Kidney epithelial cell (primary cell): ENCODE results near the gene METTL15. TPM values are rescaled to one million over a fixed set of nuclear protein-coding genes. Genes with fewer than 3 reads are reported as not detected.
"Not testable (repeated sequence)": the region's sequence is repeated elsewhere in the genome, so short reads cannot be mapped to it uniquely, and the experiment has no call there.

Experiments
- DNase-seq: peaks from one replicate; pipeline ENCODE4 v3.0.0-alpha.2; 2010; ENCODE audit warnings: low read depth
- H3K27me3 ChIP-seq: 2 replicates; pipeline ENCODE4 v1.6.0; 2011; ENCODE audit warnings: low read length; ENCODE audit not compliant: control insufficient read depth, insufficient read depth
- H3K36me3 ChIP-seq: 2 replicates; pipeline ENCODE4 v1.5.1; 2011; ENCODE audit warnings: low read length; ENCODE audit not compliant: control insufficient read depth, insufficient read depth
- H3K4me3 ChIP-seq: 2 replicates; pipeline ENCODE4 v1.5.1; 2011; ENCODE audit warnings: low read depth, mild to moderate bottlenecking, control low read depth, low read length
- total RNA-seq: library from RNA; depleted of rRNA; stranded (reverse); fragments of >200 nt; gene quantifications from 2 replicates; pipeline ENCODE4 v1.2.3, GENCODE V29; 2015
- TF ChIP-seq, protein P1 (sequence below): IDR thresholded peaks from 2 replicates; pipeline ENCODE4 v1.5.1; 2011; ENCODE audit warnings: mild to moderate bottlenecking, moderate library complexity, low read length, control low read depth, inconsistent platforms; ENCODE audit not compliant: insufficient read depth, poor library complexity, severe bottlenecking

METTL15 gene
- total RNA-seq, 1 donor from 2014 or later: 12.3 TPM

DNA sequence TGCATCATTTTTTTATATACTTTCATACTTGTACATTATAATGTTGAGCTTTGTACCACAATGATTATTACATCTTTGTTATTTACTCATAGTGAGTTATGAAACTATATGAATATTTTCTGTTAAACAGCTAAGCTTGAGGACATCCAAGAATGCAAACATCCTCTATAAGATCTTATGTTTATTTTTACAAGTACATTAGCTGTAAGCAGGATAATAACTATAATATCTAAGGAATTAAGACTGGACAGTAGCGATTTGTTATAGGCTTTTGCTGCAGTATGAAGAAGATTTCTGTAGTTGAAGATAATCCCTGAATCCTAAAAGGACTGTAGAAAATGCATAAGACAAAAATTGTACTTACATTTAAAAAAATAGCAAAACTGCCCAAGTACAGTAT, 176.0 kb downstream of the METTL15 start:
- TF ChIP-seq, protein P1, sequence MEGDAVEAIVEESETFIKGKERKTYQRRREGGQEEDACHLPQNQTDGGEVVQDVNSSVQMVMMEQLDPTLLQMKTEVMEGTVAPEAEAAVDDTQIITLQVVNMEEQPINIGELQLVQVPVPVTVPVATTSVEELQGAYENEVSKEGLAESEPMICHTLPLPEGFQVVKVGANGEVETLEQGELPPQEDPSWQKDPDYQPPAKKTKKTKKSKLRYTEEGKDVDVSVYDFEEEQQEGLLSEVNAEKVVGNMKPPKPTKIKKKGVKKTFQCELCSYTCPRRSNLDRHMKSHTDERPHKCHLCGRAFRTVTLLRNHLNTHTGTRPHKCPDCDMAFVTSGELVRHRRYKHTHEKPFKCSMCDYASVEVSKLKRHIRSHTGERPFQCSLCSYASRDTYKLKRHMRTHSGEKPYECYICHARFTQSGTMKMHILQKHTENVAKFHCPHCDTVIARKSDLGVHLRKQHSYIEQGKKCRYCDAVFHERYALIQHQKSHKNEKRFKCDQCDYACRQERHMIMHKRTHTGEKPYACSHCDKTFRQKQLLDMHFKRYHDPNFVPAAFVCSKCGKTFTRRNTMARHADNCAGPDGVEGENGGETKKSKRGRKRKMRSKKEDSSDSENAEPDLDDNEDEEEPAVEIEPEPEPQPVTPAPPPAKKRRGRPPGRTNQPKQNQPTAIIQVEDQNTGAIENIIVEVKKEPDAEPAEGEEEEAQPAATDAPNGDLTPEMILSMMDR: no peak
- no peaks in the 10 kb centered on the region for H3K36me3 ChIP-seq
- DNase-seq: no peak
- H3K4me3 ChIP-seq: no peak overlapping the region
- H3K27me3 ChIP-seq: no peaks in the 10 kb centered on the region

DNA sequence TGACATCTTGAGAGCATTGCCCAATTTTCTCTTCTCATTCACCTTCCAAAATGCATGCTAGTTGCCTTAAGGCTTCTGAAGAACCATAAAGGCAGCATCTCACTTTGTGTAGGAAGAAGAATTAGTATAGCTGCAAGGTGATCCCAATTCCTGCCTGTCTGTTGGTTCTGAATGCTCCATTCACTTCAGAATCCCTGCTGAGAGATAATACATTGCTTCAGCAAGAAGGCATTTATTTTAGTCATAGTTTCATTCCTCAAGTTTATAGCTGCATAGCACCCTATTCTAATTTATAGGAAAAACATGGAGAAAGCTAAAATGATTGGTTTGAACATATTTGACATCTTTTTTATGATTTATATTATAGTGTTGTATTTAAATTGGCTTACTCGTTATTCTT, 181.3 kb downstream of the METTL15 start:
- TF ChIP-seq, protein P1: no peak
- Histone ChIP-seq H3K36me3 (no peaks in the 10 kb centered on the region), H3K4me3 (no peak overlapping the region), H3K27me3 (no peaks in the 10 kb centered on the region)
- DNase-seq: no peak

DNA sequence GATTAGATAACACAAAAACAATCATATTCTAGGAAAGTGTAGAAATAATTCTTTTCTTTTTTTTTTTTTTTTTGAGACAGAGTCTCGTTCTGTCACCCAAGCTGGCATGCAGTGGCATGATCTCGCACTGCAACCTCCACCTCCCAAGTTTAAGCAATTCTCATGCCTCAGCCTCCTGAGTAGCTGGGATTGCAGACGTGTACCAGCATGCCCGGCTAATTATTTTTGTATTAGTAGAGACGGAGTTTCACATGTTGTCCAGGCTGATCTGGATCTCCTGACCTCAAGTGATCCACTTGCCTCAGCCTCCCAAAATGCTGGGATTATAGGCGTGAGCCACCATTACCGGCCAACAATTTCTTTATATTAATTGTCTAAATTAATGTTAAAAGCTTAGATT, 182.8 kb downstream of the METTL15 start:
- H3K36me3 ChIP-seq, DNase-seq, H3K4me3 ChIP-seq, H3K27me3 ChIP-seq: not testable (repeated sequence)

DNA sequence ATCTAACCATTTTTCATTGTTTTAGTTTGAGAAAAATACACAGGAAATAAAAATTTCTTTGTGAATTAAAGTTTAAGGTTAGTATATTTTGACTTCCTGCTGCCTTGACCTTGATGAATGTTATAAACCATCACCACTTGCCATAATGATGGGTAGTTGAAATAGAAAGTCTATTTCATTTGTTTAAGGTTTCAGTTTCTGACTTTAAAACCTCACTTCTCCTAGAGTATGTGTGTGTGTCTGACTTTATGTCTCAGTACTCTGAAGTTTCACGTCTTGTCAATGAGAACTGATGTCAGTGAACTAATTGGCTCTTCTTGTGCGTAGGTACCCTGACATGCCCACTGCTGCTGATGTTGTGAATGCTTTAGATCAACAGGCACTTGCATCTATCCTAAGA, 188.2 kb downstream of the METTL15 start:
- TF ChIP-seq, protein P1: no peak
- no peak overlapping the region for H3K4me3 ChIP-seq
- no peak for DNase-seq
- no peaks in the 10 kb centered on the region for H3K27me3 ChIP-seq
- H3K36me3 ChIP-seq: no peaks in the 10 kb centered on the region

DNA sequence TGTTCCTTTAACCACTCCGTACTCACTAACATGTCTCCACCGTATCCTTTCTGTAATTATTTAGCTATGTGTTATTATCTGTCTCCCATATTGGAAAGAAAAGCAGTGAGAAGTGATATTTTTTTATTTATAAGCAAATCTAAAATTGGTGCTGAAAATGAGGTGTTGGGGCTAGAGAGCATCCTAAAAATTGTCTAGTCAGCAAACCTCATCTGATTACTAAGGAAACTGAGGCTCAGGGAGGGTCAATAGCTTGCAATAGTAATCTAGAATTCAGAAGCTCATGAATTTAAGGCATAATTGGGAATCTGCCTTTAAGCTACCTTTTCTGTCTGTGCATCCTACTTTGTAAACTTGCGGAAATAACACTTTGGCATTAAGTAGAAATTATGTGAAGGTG, 190.0 kb downstream of the METTL15 start:
- DNase-seq: no peak
- Histone ChIP-seq H3K4me3 (no peak overlapping the region), H3K27me3 (no peaks in the 10 kb centered on the region), H3K36me3 (no peaks in the 10 kb centered on the region)
- TF ChIP-seq, protein P1: no peak

DNA sequence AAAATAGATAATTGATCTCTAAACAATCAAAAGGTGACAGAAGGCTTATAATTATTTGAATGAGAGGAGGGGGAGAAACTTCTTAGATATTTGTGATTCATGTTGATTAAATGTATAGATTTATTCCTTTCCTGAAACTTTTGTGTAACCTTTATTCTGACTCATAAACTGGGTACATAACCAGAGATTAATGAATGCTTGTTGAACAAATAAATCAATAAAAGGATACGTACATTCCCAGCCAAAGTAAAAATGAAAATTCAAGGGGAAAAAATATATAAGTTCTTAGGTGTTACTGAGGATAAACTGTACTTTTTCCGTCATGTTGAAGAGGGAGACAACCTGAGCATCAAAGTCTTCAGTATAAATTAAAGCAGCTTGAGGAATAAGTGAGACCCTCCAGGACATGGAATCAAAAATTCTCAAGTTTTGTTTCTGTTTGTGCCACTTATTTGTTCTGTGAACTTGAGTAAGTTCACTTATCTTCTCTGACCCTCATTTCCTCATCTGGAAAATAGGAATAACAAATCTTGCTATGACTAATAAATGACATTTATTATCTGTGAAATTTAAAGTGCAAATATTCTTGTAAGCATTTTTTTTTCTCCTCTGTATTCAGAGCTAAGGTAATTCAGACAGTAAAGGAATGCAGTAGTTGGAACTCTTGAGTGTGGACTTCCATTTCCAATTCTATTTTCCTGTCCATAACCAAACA, 195.4 kb downstream of the METTL15 start:
- no peaks in the 10 kb centered on the region for H3K36me3 ChIP-seq
- DNase-seq: no peak
- no peaks in the 10 kb centered on the region for H3K27me3 ChIP-seq
- TF ChIP-seq, protein P1: no peak
- no peak overlapping the region for H3K4me3 ChIP-seq
